NCI-H524 (cell line): ENCODE data around the gene GMNN.
A peak's percentile ranks its signal among the peaks of the same experiment; 100 is the strongest.

Experiments used
- DNase-seq, 2 experiments: peaks; one replicate each; lab custom pipeline; 2025; lab: John Stamatoyannopoulos, UW

Gene GMNN

DNA sequence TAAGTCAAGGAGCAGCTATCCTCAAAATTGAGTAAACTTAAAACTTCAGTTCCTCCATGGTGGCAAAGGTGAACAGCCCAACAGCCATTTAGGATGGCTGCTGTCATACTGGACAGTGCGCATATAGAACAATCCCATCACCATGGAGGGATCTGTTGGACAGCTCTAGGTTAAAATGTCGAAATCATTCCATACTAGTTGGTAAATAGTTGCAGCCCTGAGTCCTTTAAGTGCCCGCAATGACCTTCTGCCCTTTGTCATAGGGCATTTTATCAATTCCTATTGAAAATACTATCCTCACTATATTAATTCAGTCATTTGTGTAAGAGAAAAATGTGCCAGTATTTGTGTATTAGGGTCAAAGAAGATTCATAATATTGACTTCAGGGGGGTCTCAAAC is 32.8 kb downstream of the GMNN start:
- no peak for DNase-seq

DNA sequence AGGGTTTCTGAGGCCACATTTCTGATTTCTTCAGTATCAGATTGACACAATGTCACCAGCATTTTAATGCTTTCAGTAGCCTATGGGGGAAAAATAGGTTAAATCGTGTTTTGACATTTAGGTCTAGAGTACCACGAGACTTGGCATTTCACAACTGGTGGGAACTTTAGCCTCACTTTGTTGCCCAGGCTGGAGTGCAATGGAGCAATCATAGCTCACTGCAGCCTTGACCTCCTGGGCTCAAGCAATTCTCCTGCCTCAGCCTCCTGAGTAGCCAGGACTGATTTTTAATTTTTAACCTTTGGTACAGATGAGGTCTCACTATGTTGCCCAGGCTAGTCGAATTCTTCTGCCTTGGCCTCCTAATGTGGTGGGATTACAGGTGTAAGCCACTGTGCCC is 35.0 kb downstream of the GMNN start:
- no peak for DNase-seq

DNA sequence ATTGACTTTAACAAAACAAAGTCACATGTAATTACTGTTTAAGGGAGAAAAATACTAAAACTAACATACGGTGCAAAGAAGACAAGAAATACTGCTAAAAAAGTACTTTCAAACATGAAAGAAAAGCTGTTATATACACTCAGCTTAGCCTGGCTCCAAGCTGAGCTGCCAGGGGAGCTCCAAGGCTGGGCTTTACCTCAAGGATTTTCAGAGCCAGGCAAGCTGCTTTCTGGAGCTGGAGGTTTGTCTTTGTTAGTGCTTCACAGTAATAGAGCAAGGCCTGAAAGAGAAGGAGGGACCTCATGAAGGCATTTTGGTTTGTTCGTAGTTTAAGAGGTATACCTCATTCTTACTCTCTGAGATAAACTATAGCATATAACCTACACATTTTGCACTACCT is 43.6 kb downstream of the GMNN start:
- no peak for DNase-seq

- DNase-seq, result no peak
Measured at GRCh38 chr6:24821860-24822444, 47.2 kb downstream of the GMNN start.

DNA sequence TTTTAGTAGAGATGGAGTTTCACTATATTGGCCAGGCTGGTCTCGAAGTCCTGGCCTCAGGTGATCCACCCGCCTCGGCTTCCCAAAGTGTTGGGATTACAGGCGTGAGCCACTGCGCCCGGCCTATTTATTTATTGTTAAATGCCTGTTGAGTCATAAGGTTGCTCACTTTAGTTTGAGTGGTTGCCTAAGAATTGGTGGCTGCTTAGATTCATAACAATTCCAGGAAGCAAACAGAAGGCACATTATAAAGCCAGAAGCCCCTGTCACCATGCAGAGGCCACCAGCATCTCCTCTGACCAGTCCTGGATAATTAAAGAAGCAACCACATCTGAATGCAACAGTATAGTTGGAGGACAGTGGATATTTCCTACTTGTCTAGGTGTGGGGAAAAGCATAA is 48.0 kb downstream of the GMNN start:
- no peak for DNase-seq

GRCh38 chr6:24823185-24823584 is 48.4 kb downstream of the GMNN start:
- no peak for DNase-seq

- peak; percentile 48 to 87 for DNase-seq
Measured at GRCh38 chr6:24824142-24824938, 49.6 kb downstream of the GMNN start.

GRCh38 chr6:24825130-24825630 is 50.4 kb downstream of the GMNN start:
- DNase-seq, result no peak

DNA sequence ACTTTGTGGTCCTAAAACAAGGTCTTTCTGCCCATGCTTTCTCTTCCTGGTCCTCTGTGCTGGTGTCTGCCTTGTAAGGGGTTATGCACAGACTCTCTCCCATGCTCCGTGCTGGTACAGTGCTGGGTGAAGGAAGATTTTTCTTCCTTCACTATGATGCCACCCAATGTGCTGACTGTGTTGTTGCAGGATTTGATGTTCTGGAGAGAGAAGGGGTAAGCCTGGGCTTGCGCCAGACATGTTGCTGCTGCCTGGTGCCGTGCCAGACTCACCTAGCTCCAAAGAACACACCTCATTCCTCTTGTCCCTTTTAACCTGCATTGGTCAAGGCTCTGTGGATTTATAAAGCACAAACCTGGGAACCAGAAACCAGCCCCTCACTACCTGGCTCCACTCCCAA is 52.4 kb downstream of the GMNN start:
- peak in 1 of 2 experiments; percentile 12 for DNase-seq

DNA sequence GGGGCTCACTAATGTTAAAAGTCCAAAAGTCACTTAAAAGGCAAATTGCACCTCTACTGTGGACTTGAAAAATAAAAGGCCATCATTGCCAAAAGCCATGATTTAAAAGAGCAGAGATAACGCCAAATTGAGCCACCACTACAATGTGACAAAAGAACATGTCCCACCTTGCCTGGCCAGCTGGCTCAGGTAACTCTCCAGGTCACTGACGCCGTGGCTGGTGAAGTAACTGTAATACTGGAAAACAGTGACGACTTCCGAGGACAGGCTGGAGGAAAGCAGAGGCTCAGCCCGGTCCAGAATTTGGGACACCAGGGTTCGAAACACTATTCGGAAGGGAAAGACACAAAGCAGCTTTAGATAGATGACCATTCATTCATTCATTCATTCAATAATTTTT is 53.2 kb downstream of the GMNN start:
- no peak for DNase-seq

DNA sequence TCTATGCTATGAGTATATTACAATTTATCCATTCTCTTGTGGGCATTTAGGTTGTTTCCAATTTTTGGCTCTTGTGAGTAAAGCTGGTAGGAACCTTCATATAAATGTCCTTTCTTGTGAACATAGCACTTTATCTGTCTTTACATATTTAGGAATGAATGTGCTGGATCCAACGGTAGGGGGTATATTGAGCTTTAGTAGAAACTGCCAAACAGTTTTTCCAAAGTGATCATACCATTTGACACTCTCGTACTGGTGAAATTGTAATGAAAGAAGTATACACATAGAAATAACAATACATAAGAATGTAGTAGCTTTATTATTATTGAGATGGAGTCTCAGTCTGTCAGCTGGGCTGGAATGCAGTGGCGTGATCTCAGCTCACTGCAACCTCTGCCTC is 54.9 kb downstream of the GMNN start:
- DNase-seq, result no peak

DNA sequence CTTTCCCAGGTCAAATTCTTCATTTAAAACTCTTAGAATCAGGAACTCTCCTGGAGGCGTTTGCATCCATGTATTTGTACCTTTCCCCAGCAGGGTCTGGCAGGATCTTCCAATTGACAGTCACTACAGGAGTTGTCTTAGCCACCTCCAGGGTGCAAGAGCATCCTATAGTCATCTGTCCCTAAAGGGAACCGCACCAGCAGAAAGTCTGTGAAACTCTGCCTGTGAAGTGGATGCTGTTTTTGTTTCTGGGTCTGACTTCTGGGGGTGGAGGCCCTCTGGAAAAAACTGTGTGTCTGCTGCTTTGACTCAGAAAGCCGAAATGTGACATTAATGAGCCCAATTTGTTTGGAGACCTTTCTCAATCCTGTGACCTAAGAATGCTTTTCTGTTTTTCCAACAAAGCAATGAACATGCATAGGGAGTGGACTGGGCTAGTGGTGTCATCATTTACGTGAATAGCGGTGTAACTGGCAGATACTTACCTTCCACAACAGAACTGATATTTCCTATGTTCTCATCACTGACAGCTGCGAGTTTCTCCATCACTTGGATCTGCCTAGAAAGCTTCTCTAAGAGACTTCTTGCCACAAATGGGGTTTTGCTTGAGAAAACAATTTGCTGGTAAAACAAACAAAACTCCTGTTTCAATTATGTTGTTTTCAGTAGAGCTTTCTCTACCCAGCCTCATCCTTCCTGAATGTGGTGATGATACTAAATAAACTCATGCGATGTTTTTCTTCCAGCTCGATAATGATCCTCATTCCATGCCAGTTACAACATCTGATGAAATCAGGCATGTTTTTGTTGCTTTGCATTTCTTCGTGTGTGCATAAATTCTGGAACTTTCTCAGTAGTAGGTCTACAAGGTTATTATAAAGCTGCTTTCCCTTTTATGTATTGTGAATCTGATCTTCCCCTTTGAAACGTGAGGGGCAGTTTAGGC is 57.3 kb downstream of the GMNN start:
- DNase-seq, result no peak

GRCh38 chr6:24832794-24833193 is 58.1 kb downstream of the GMNN start:
- no peak for DNase-seq

DNA sequence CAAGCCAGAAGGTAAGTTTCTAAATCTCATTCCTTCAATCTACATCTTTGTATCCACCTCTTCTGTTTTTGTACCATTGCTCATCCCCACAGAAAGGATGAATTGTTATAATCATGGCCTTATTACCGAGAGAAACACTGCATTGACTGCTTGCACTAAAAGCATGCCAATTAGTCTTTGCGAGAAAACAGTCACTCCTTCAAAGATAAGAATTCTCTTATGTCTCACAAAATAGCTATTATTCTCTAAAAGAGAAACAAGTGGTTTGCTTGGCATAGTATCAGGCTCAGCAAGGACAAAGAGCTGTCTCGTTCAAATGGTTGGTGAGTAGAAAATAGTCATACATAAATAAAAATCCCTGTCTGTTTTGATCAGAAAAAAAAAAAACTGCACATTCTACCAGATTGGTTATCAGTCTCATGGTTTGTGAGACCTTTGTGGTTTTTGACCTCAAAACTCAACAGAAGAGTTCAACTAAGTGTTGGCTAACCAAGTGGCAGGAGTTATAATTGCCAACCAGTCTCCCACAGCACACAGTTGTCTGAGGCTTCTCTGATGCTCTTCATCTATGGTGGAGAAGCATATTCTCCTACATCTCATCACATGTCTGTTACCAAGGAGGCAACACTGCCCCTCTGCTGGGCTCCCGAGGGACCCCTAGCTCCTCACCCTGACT is 59.1 kb downstream of the GMNN start:
- DNase-seq, result no peak
